Osteoblast (primary cell): ENCODE measurements around the gene AGO3. TPM values are rescaled to one million over a fixed set of nuclear protein-coding genes. Genes with fewer than 3 reads are reported as not detected.

Experiments used
- DNase-seq: peaks from one replicate; pipeline ENCODE4 v3.0.0; 2011; ENCODE audit warnings: low spot score, mixed read lengths; ENCODE audit not compliant: insufficient read length; ENCODE audit errors: missing footprints
- H2AFZ ChIP-seq: 2 replicates; pipeline ENCODE4 v1.6.0; 2011; ENCODE audit warnings: mild to moderate bottlenecking, low read length
- H3K27ac ChIP-seq: 2 replicates; pipeline ENCODE4 v1.5.1; 2011; ENCODE audit warnings: mild to moderate bottlenecking, low read depth, low read length, moderate library complexity
- H3K27me3 ChIP-seq: 2 replicates; pipeline ENCODE4 v1.6.0; 2012; ENCODE audit warnings: mild to moderate bottlenecking, control low read depth, inconsistent platforms, low read length, moderate library complexity; ENCODE audit not compliant: insufficient read depth
- H3K36me3 ChIP-seq: 2 replicates; pipeline ENCODE4 v1.5.1; 2011; ENCODE audit warnings: mild to moderate bottlenecking, low read length, control low read depth, moderate library complexity; ENCODE audit not compliant: insufficient read depth
- H3K4me1 ChIP-seq: 2 replicates; pipeline ENCODE4 v1.5.1; 2011; ENCODE audit warnings: mild to moderate bottlenecking, low read length, control low read depth, moderate library complexity; ENCODE audit not compliant: insufficient read depth
- H3K4me2 ChIP-seq: 2 replicates; pipeline ENCODE4 v1.6.0; 2011; ENCODE audit warnings: mild to moderate bottlenecking, low read length; ENCODE audit not compliant: insufficient read depth
- H3K4me3 ChIP-seq: fragments of 200-600 bp; sonication (generic); 3 replicates; pipeline ENCODE4 v1.5.1; 2012; ENCODE audit warnings: mild to moderate bottlenecking, low read length, inconsistent platforms; ENCODE audit not compliant: insufficient read depth
- H3K79me2 ChIP-seq: 2 replicates; pipeline ENCODE4 v1.6.0; 2012; ENCODE audit warnings: mild to moderate bottlenecking, low read length, control low read depth, inconsistent platforms; ENCODE audit not compliant: insufficient read depth
- H3K9me3 ChIP-seq: 2 replicates; pipeline ENCODE4 v1.5.1; 2011; ENCODE audit warnings: low read depth, low read length, control low read depth
- H4K20me1 ChIP-seq: 2 replicates; pipeline ENCODE4 v1.6.0; 2012; ENCODE audit warnings: mild to moderate bottlenecking, low read length, control low read depth; ENCODE audit not compliant: insufficient read depth
- total RNA-seq: library from RNA; depleted of rRNA; stranded (reverse); fragments of >200 nt; gene quantifications from 2 replicates; pipeline ENCODE4 v1.2.3, GENCODE V29; 2012
- TF ChIP-seq, protein P1 (sequence below): IDR thresholded peaks from 2 replicates; pipeline ENCODE4 v1.5.1; 2011; ENCODE audit warnings: mild to moderate bottlenecking, low read depth, low read length, moderate library complexity; ENCODE audit errors: extremely low read depth

The AGO3 gene
- total RNA-seq, 1 donor = 14.8 TPM

- TF ChIP-seq, protein P1, sequence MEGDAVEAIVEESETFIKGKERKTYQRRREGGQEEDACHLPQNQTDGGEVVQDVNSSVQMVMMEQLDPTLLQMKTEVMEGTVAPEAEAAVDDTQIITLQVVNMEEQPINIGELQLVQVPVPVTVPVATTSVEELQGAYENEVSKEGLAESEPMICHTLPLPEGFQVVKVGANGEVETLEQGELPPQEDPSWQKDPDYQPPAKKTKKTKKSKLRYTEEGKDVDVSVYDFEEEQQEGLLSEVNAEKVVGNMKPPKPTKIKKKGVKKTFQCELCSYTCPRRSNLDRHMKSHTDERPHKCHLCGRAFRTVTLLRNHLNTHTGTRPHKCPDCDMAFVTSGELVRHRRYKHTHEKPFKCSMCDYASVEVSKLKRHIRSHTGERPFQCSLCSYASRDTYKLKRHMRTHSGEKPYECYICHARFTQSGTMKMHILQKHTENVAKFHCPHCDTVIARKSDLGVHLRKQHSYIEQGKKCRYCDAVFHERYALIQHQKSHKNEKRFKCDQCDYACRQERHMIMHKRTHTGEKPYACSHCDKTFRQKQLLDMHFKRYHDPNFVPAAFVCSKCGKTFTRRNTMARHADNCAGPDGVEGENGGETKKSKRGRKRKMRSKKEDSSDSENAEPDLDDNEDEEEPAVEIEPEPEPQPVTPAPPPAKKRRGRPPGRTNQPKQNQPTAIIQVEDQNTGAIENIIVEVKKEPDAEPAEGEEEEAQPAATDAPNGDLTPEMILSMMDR = no peak
- Histone ChIP-seq H3K27me3 (no peaks in the 10 kb centered on the region), H2AFZ (peak overlapping the region; percentile 85), H3K4me3 (peak overlapping the region; percentile 95), H3K79me2 (peaks cover 55% of the 10 kb centered on the region), H4K20me1 (peaks cover 32% of the 10 kb centered on the region), H3K9me3 (no peaks in the 10 kb centered on the region), H3K27ac (peak overlapping the region; percentile 88), H3K4me1 (peaks cover 12% of the 10 kb centered on the region), H3K36me3 (no peaks in the 10 kb centered on the region), H3K4me2 (peak overlapping the region; percentile 87)
- DNase-seq = peak; percentile 42
Measured at GRCh38 chr1:35931446-35932157, 697 bp downstream of the AGO3 start.

GRCh38 chr1:35932158-35932636 is 1.3 kb downstream of the AGO3 start:
- peak overlapping the region; percentile 88 for H3K27ac ChIP-seq
- no peak overlapping the region for H2AFZ ChIP-seq
- H3K79me2 ChIP-seq = peaks cover 61% of the 10 kb centered on the region
- H3K4me3 ChIP-seq = peak overlapping the region; percentile 95
- H3K4me2 ChIP-seq = peak overlapping the region; percentile 87
- peaks cover 12% of the 10 kb centered on the region for H3K4me1 ChIP-seq
- TF ChIP-seq, protein P1 = no peak
- H3K27me3 ChIP-seq = no peaks in the 10 kb centered on the region
- DNase-seq = peak; percentile 44
- H4K20me1 ChIP-seq = peaks cover 33% of the 10 kb centered on the region
- no peaks in the 10 kb centered on the region for H3K36me3 ChIP-seq
- no peaks in the 10 kb centered on the region for H3K9me3 ChIP-seq

GRCh38 chr1:35932941-35933340 is 2.0 kb downstream of the AGO3 start:
- peaks cover 67% of the 10 kb centered on the region for H3K79me2 ChIP-seq

More at GRCh38 chr1:35932941-35933340, 2.0 kb downstream of the AGO3 start:
- Histone ChIP-seq H3K9me3 (no peaks in the 10 kb centered on the region), H3K36me3 (no peaks in the 10 kb centered on the region), H3K27me3 (no peaks in the 10 kb centered on the region), H2AFZ (no peak overlapping the region), H3K4me2 (peak overlapping the region; percentile 87), H3K4me3 (no peak overlapping the region), H3K27ac (no peak overlapping the region), H4K20me1 (peaks cover 36% of the 10 kb centered on the region), H3K4me1 (peaks cover 12% of the 10 kb centered on the region)
- TF ChIP-seq, protein P1 = no peak
- DNase-seq = no peak
